HEK293 (cell line): ENCODE results near the gene PEX14.

Source experiments
- ZBTB10 ChIP-seq: fragments of 450-650 bp; formaldehyde crosslinking; IDR thresholded peaks from 2 replicates; pipeline ENCODE4 v1.5.1; 2016; ENCODE audit warnings: missing biosample characterization, missing genetic modification characterization
- ZBTB20 ChIP-seq: fragments of 450-650 bp; formaldehyde crosslinking; IDR thresholded peaks from 2 replicates; pipeline ENCODE4 v1.5.1; 2016; ENCODE audit warnings: missing biosample characterization, missing genetic modification characterization
- ZBTB8A ChIP-seq: fragments of 450-650 bp; formaldehyde crosslinking; IDR thresholded peaks from 2 replicates; pipeline ENCODE4 v1.5.1; 2016; ENCODE audit warnings: missing biosample characterization, missing genetic modification characterization
- ZNF266 ChIP-seq: fragments of 450-650 bp; formaldehyde crosslinking; IDR thresholded peaks from 2 replicates; pipeline ENCODE4 v1.5.1; 2016; ENCODE audit warnings: missing biosample characterization, missing genetic modification characterization, low read depth
- TF ChIP-seq, protein P1 (sequence below): fragments of 450-650 bp; formaldehyde crosslinking; IDR thresholded peaks from 2 replicates; pipeline ENCODE4 v1.5.1; 2016; ENCODE audit warnings: missing biosample characterization, missing genetic modification characterization

- TF ChIP-seq, protein P1, sequence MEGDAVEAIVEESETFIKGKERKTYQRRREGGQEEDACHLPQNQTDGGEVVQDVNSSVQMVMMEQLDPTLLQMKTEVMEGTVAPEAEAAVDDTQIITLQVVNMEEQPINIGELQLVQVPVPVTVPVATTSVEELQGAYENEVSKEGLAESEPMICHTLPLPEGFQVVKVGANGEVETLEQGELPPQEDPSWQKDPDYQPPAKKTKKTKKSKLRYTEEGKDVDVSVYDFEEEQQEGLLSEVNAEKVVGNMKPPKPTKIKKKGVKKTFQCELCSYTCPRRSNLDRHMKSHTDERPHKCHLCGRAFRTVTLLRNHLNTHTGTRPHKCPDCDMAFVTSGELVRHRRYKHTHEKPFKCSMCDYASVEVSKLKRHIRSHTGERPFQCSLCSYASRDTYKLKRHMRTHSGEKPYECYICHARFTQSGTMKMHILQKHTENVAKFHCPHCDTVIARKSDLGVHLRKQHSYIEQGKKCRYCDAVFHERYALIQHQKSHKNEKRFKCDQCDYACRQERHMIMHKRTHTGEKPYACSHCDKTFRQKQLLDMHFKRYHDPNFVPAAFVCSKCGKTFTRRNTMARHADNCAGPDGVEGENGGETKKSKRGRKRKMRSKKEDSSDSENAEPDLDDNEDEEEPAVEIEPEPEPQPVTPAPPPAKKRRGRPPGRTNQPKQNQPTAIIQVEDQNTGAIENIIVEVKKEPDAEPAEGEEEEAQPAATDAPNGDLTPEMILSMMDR, result no peak
- TF ChIP-seq ZBTB20 (tag by site-specific recombination) (no peak), ZNF266 (tag by site-specific recombination) (no peak), ZBTB8A (tag by site-specific recombination) (no peak), ZBTB10 (tag by site-specific recombination) (no peak)
These were observed 9.8 kb downstream of the PEX14 start for GRCh38 chr1:10484521-10484920.
